ENCODE measurements around the gene GIT2. TPM values are rescaled to one million over a fixed set of nuclear protein-coding genes. Genes with fewer than 3 reads are reported as not detected.

GIT2 gene
- total RNA-seq, 2 donors from 2014 or later: 64.3 to 70.1 TPM

- ATAC-seq: no peak
- Mint-ChIP-seq H3K9me3 (no peaks in the 10 kb centered on the region), H3K27ac (peak overlapping the region in 1 of 2 donors; percentile 14), H3K36me3 (no peaks in the 10 kb centered on the region)
- DNase-seq (ENCODE audit: low spot score in 2 of 2): no peak
These were observed 70.9 kb downstream of the GIT2 start for GRCh38 chr12:109925185-109925840.

GRCh38 chr12:109923481-109924245, 72.5 kb downstream of the GIT2 start:
- Mint-ChIP-seq H3K9me3 (no peaks in the 10 kb centered on the region), H3K27ac (no peak overlapping the region), H3K36me3 (no peaks in the 10 kb centered on the region)
- DNase-seq (ENCODE audit: low spot score in 2 of 2) (no peak), ATAC-seq (no peak)

- H3K27ac Mint-ChIP-seq: peak overlapping the region in 1 of 2 donors; percentile 75
- DNase-seq (ENCODE audit: low spot score in 2 of 2) (no peak), ATAC-seq (no peak)
- H3K36me3 Mint-ChIP-seq: no peaks in the 10 kb centered on the region
- H3K9me3 Mint-ChIP-seq: no peaks in the 10 kb centered on the region
These were observed 73.1 kb downstream of the GIT2 start for GRCh38 chr12:109923038-109923437.

- DNase-seq (ENCODE audit: low spot score in 2 of 2) (no peak), ATAC-seq (no peak)
- no peaks in the 10 kb centered on the region for H3K36me3 Mint-ChIP-seq
- peak overlapping the region in 1 of 2 donors; percentile 65 for H3K27ac Mint-ChIP-seq
- H3K9me3 Mint-ChIP-seq: no peaks in the 10 kb centered on the region
These were observed 74.2 kb downstream of the GIT2 start for GRCh38 chr12:109921982-109922381.

GRCh38 chr12:109920261-109920780, 75.8 kb downstream of the GIT2 start:
- ATAC-seq (no peak), DNase-seq (ENCODE audit: low spot score in 2 of 2) (no peak)
- H3K9me3 Mint-ChIP-seq: no peaks in the 10 kb centered on the region
- no peaks in the 10 kb centered on the region for H3K36me3 Mint-ChIP-seq
- H3K27ac Mint-ChIP-seq: peak overlapping the region; percentile 24 to 27

GRCh38 chr12:109919456-109919855, 76.7 kb downstream of the GIT2 start:
- Mint-ChIP-seq H3K27ac (peak overlapping the region in 1 of 2 donors; percentile 43), H3K9me3 (no peaks in the 10 kb centered on the region), H3K36me3 (peaks cover 0 to 6% of the 10 kb centered on the region in 2 donors)
- no peak for DNase-seq (ENCODE audit: low spot score in 2 of 2)
- ATAC-seq: no peak

GRCh38 chr12:109916045-109916444, 80.1 kb downstream of the GIT2 start:
- no peaks in the 10 kb centered on the region for H3K9me3 Mint-ChIP-seq
- ATAC-seq (no peak), DNase-seq (ENCODE audit: low spot score in 2 of 2) (no peak)
- H3K36me3 Mint-ChIP-seq: peaks cover 6 to 11% of the 10 kb centered on the region in 2 donors
- peak overlapping the region in 1 of 2 donors; percentile 63 for H3K27ac Mint-ChIP-seq

GRCh38 chr12:109915171-109916040, 80.8 kb downstream of the GIT2 start:
- Mint-ChIP-seq H3K36me3 (peaks cover 11% of the 10 kb centered on the region in 2 donors), H3K9me3 (no peaks in the 10 kb centered on the region)
- no peak for ATAC-seq

GRCh38 chr12:109914461-109914860, 81.7 kb downstream of the GIT2 start:
- Mint-ChIP-seq H3K9me3 (no peaks in the 10 kb centered on the region), H3K36me3 (peaks cover 11% of the 10 kb centered on the region in 2 donors), H3K27ac (peak overlapping the region in 1 of 2 donors; percentile 66)
- DNase-seq (ENCODE audit: low spot score in 2 of 2) (no peak), ATAC-seq (no peak)

More at GRCh38 chr12:109915171-109916040, 80.8 kb downstream of the GIT2 start:
- peak overlapping the region in 1 of 2 donors; percentile 74 for H3K27ac Mint-ChIP-seq
- no peak for DNase-seq (ENCODE audit: low spot score in 2 of 2)

GRCh38 chr12:109912855-109913321, 83.3 kb downstream of the GIT2 start:
- Mint-ChIP-seq H3K27ac (peak overlapping the region; percentile 36 to 66), H3K9me3 (no peaks in the 10 kb centered on the region), H3K36me3 (peaks cover 11 to 17% of the 10 kb centered on the region in 2 donors)
- DNase-seq (ENCODE audit: low spot score in 2 of 2) (no peak), ATAC-seq (no peak)

- DNase-seq (ENCODE audit: low spot score in 2 of 2): peak in 1 of 2 donors; percentile 25
- H3K36me3 Mint-ChIP-seq: peaks cover 11 to 23% of the 10 kb centered on the region in 2 donors
These were observed 85.2 kb downstream of the GIT2 start for GRCh38 chr12:109910969-109911348.

GRCh38 chr12:109910254-109910968, 85.8 kb downstream of the GIT2 start:
- no peak for ATAC-seq
- DNase-seq (ENCODE audit: low spot score in 2 of 2): no peak
- Mint-ChIP-seq H3K27ac (no peak overlapping the region), H3K9me3 (no peaks in the 10 kb centered on the region), H3K36me3 (peaks cover 11 to 23% of the 10 kb centered on the region in 2 donors)

More at GRCh38 chr12:109910969-109911348, 85.2 kb downstream of the GIT2 start:
- Mint-ChIP-seq H3K9me3 (no peaks in the 10 kb centered on the region), H3K27ac (no peak overlapping the region)
- peak in 1 of 2 donors; percentile 55 for ATAC-seq

- no peak for ATAC-seq
- peaks cover 19 to 27% of the 10 kb centered on the region in 2 donors for H3K36me3 Mint-ChIP-seq
- DNase-seq (ENCODE audit: low spot score in 2 of 2): no peak
- H3K27ac Mint-ChIP-seq: peak overlapping the region; percentile 68 to 96
- H3K9me3 Mint-ChIP-seq: no peaks in the 10 kb centered on the region
These were observed 90.9 kb downstream of the GIT2 start for GRCh38 chr12:109905301-109905700.

- ATAC-seq (no peak), DNase-seq (ENCODE audit: low spot score in 2 of 2) (no peak)
- Mint-ChIP-seq H3K36me3 (peaks cover 25 to 27% of the 10 kb centered on the region in 2 donors), H3K9me3 (no peaks in the 10 kb centered on the region), H3K27ac (no peak overlapping the region)
These were observed 93.2 kb downstream of the GIT2 start for GRCh38 chr12:109902891-109903418.

- Mint-ChIP-seq H3K9me3 (no peaks in the 10 kb centered on the region), H3K27ac (peak overlapping the region; percentile 96 to 97), H3K36me3 (peaks cover 21 to 25% of the 10 kb centered on the region in 2 donors)
- ATAC-seq (peak; percentile 8 to 33), DNase-seq (ENCODE audit: low spot score in 2 of 2) (no peak)
These were observed 95.2 kb downstream of the GIT2 start for GRCh38 chr12:109900752-109901580.
